Activated CD8-positive, alpha-beta memory T cell treated with anti-CD3 and anti-CD28 coated beads for 1 hour (primary cell): ENCODE data around the gene NDUFS4.
"Not testable (repeated sequence)": the region's sequence is repeated elsewhere in the genome, so short reads cannot be mapped to it uniquely, and the experiment has no call there.

Experiments
- DNase-seq, 2 donors: peaks; one replicate each; pipeline ENCODE4 v3.0.0-alpha.2; 2020; ENCODE audit warnings: low read depth in 1 of 2; ENCODE audit errors: extremely low read depth in 1 of 2

The NDUFS4 gene

GRCh38 chr5:53560506-53561191 is at the start of gene NDUFS4:
Gene NDUFS4 (plus strand): TSS chr5:53560639. CDS start chr5:53560663, 24 bp downstream.
- peak; percentile 42 to 64 for DNase-seq

- DNase-seq, result no peak
Measured at GRCh38 chr5:53512539-53512938, 47.9 kb upstream of the NDUFS4 start.

DNA sequence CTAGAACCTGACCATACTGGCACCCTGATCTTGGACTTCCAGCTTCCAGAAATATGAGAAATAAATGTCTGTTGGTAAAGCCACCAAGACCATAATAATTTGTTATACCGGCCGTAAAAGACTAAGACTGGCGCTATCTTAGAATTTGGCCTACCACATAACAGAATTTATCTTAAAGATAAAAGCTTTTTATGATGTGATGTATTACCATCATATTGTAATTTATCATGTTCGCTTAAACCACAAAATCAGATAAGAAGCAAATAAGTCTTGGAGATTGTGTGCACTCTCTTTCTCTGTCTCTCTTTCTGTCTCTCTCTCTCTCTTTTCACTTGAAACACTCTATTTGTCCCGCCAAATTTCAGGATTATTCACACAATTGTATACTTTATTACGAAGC is 44.5 kb upstream of the NDUFS4 start:
- no peak for DNase-seq

GRCh38 chr5:53520813-53521212 is 39.6 kb upstream of the NDUFS4 start:
- DNase-seq, result no peak

- DNase-seq, result no peak
Measured at GRCh38 chr5:53537711-53538110, 22.7 kb upstream of the NDUFS4 start.

- DNase-seq, result not testable (repeated sequence)
Measured at GRCh38 chr5:53540739-53541138, 19.7 kb upstream of the NDUFS4 start.

DNA sequence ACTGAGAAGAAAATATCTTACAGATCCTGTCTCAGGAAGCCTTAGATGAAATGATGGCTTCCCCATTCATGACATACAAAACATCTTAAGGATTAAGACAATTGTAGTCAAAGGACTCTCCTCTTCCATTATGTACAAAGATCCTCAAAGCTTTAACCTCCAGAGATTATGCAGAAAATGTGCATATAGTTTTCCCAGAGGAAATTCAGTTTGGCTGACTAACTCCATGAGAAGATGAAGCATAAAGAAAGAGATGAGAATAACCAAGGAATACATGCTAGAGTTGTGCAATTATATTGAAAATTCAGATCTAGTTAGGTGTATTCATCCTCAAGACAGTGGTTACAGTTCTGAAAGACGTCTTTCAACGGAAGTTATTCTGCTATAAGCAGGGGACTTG is 18.6 kb upstream of the NDUFS4 start:
- no peak for DNase-seq

- DNase-seq, result no peak
Measured at GRCh38 chr5:53542926-53543325, 17.5 kb upstream of the NDUFS4 start.

DNA sequence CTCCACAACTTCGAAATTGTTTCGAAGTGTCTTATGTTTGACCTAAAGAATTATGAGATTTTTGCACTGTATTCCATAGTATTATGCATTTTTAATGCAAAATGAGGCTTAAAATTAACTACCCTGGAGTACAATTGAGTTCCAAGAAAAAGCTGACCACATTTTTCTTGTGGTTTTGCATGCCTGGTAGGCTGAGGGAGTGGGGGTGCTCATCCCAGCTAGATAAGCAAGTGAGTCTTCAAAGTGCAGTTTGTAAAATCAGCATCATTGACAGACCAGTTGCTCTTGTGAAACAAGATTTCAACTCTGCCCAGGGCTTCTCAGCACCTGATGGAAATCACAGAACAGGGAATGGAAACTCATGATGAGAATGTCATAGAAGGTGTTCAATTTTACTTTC is 17.0 kb upstream of the NDUFS4 start:
- no peak for DNase-seq

DNA sequence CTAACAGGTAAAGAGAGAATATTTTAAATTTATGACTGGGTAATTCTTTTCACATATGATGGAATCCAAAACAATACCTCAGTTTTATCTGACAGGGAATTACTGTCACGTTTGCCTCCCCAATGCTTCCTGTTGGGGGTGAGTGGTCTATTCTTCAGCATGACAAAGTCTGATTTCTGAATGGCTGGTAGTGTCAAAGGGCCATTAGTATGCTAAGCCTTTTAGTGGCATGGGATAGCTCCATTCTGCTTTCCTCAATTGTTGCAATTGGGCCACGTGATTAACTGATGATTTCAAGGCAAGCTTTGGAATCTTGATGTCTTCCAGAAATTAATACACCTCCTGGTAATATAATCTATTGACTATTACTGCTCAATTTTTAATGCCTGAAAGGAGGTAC is 14.7 kb upstream of the NDUFS4 start:
- no peak for DNase-seq

- no peak for DNase-seq
Measured at GRCh38 chr5:53547226-53547625, 13.2 kb upstream of the NDUFS4 start.

GRCh38 chr5:53548501-53548900 is 11.9 kb upstream of the NDUFS4 start:
- DNase-seq, result not testable (repeated sequence)

DNA sequence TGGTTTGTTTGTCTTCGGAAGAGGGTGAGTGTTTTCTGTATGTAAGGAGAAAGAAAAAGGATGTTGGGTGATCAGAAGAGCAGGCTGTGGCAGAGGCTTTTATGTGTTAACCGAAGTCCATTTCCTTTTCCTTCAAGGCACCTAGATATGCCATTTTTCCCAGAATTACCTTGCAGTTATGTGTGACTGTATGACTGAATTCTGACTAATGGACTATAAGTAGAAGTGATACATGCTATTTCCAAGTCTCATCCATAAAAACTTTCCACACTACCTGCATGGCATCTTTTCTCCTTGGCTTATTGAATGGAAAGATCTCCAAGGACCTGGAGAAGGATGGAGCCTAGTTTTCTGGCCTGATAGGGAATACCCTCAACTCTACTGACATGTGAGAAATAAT is 10.6 kb upstream of the NDUFS4 start:
- DNase-seq, result no peak

GRCh38 chr5:53552561-53552960 is 7.9 kb upstream of the NDUFS4 start:
- DNase-seq, result no peak

- DNase-seq, result no peak
Measured at GRCh38 chr5:53554444-53554843, 6.0 kb upstream of the NDUFS4 start.

DNA sequence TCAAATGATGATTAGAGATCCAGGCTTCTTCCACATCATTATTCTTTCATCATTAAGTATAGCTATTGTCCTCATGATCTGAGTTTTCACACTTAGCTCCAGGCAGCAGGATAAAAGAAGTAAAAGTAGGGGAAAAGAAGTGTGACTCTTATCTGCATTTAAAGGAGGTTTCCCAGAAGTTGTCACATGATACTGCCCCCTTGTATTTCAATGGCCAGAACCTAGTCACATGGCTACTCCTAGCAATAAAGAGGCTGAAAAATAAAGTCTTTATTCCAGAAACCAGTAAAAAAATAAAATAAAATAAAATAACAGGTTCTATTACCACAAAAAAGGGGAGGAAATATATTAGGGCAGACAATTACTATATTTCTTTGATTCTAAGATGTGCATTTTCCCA is 5.3 kb upstream of the NDUFS4 start:
- DNase-seq, result no peak

DNA sequence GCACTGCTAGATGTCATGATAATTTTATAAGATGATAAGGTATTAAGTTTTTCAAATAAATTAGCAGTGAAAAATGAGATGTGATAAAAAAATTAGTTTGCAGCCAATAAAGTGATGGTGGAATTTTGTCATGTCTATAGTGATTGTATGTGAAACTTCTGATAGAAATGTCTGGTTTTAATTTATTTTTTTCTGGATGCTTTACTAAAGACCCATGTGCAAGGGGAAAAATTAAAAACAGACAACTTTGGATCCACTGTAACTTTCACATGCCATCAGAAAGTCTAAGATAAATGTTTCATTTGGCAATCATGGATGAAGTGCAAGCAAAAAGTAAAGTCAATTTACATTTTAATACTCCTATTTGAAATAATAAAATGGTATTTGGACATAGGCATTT is 4.4 kb upstream of the NDUFS4 start:
- DNase-seq, result no peak

DNA sequence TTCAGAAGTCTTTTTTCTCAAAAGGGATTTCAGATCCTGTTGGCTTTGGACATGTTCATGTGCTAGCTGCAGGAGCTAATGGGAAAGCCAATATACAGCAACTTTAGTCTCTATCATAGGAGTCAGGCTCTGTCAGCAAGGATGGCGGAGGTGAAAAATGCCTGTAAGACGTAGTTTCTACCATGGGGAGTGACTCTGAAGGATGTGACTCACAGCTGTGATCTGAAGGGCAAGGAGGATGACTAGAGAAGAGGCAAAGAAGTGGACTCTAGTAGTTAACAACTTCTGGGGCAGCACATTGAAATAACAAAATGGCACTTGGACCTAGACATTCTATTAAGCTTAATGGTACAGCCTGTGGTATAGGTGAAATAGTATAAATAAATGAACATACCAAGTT is 3.1 kb upstream of the NDUFS4 start:
- DNase-seq, result no peak

- DNase-seq, result no peak
Measured at GRCh38 chr5:53558966-53559365, 1.5 kb upstream of the NDUFS4 start.

DNA sequence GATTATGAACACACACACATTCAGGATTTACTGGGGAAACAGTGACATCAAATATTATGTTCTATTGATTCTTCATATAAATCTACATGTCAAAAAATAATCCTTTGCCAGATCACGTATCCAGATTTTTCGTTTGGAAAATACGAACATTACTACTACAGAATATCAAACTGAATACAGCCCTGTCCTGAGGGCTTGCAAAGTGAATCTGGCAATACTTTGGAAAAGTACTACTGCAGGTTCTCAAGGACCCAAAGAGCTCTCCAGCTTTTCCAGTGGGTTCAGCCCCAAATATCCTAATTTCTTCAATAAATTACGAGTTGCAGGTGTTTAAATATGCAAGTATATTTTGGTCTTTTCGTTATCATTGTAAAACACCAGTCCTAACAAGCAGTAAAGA is 411 bp upstream of the NDUFS4 start:
- DNase-seq, result no peak

GRCh38 chr5:53568401-53568800 is 8.0 kb downstream of the NDUFS4 start:
- DNase-seq, result no peak

DNA sequence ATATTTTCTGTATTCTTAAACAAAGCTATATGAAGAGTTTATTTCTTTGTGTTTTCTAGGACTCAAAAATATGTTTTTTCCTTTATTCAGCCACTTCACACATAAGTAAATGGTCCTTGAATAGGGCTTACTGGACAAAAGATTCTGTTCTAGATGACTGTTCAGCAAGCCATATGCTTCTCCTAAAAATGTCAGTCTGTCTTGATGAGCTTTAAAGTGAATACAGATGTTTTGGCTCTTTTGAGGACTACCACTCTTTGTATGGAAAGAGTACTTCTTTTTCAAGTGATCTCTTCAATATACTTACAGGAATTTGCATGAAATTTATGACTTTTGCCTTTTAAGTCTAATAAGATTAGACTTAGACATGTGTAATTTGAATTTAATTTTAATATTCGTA is 8.4 kb downstream of the NDUFS4 start:
- no peak for DNase-seq

- no peak for DNase-seq
Measured at GRCh38 chr5:53569453-53569852, 9.0 kb downstream of the NDUFS4 start.
